GM12873 (cell line): ENCODE measurements around the gene CNPY1.
"Not testable (repeated sequence)": the region's sequence is repeated elsewhere in the genome, so short reads cannot be mapped to it uniquely, and the experiment has no call there.

Source experiments
- CTCF ChIP-seq: IDR thresholded peaks from 2 replicates; pipeline ENCODE4 v1.5.1; 2012; ENCODE audit warnings: low read depth, mild to moderate bottlenecking, moderate library complexity, low read length, control low read depth; ENCODE audit not compliant: insufficient read depth; ENCODE audit errors: missing control alignments

CNPY1 gene

DNA sequence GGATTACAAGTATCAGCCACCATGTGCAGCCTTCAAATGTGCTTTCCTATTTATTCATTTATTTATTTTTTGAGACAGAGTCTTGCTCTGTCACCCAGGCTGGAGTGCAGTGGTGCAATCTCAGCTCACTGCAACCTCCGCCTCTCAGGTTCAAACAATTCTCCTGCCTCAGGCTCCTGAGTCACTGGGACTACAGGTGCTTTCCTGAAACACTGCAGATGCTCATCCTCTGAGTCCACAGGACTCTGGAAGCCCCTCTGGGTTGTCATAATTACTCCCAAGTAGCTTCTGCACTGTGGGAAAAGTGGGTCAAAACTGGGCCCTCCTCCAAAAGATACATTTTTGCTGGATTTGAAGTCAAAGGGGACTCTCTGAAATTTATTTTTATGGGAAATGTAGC lies at the start of gene CNPY1:
TSS of gene CNPY1 (minus strand) at position 111 of the 400 bp plus-strand sequence. CDS start 630 bp downstream, outside the sequence.
- TF ChIP-seq CTCF = not testable (repeated sequence)

DNA sequence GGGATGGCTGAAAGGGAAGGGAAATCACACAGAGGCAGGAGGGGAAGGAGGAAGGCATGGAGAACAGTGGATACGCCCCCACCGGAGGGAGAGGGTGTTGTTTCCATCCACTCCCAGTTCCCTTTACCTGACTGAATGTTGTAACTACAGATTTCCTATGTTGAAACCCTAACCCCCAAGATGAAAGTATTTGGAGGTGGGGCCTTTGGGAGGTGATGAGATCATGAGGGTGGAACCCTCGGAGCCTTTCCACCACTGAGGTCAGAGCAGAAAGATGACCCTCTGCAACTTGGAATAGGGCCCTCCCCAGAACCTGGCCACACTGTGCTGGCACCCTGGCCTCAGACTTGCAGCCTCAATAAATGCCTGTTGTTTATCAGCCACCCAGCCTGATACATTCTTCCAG lies 48.6 kb upstream of the CNPY1 start:
- TF ChIP-seq CTCF = no peak

DNA sequence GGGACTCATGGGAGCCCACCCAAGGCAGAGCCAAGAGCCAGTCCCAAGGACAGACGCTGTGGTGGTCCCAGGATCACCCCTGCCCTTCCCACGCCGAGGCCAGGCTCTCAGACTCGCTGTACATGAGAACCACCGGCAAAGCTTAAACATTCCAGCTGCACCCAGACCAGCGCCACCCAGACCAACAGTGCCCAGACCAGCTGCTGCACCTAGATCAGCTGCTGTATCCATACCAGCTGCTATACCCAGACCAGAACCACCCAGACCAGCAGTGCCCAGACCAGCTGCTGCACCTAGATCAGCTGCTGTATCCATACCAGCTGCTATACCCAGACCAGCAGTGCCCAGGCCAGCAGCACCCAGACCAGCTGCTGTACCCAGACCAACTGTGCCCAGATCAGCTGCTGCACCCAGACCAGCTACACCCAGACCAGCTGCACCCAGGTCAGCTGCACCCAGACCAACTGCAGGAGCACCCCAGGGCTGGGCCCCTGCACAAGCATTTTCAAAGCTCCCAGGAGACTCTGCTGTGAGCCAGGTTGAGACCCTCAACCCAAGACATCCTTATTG lies 47.9 kb upstream of the CNPY1 start:
- TF ChIP-seq CTCF = no peak

GRCh38 chr7:155593461-155594162 lies 47.3 kb upstream of the CNPY1 start:
- TF ChIP-seq CTCF = no peak

DNA sequence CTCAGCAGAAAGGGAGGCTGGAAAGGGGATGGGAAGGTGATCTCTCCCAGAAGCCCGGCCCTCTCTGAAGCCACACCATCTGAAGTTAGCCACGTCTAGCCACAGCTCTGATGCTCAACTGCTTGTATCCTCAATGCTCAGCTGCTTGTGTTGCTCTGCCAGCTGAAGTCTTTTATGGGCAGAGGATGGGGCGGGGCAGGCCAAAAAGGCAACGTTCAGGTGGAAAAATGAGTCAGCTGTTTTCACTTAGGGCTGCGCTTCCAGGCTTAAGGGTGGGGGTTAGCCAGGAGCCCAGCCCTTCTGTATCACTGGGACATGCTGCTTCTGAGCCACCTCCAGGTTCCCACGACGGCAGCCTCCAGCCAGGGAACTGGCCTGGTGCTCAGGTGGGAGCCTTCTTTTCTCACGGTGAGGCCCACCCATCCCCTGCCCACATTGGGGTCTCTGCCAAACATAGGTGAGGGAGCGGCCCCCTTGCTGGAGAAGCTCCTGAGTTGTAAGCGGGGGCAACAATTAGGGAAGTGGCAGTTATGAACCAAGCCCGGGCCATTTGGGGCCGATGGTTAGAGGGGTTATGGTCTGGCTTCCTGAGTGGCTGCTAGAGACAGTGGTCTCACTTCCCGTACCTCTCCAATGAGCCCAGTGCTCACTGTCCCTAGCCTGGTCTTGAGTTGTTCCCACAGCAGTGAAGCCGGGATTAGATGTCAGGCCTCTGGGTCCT lies 44.9 kb upstream of the CNPY1 start:
- TF ChIP-seq CTCF = no peak

DNA sequence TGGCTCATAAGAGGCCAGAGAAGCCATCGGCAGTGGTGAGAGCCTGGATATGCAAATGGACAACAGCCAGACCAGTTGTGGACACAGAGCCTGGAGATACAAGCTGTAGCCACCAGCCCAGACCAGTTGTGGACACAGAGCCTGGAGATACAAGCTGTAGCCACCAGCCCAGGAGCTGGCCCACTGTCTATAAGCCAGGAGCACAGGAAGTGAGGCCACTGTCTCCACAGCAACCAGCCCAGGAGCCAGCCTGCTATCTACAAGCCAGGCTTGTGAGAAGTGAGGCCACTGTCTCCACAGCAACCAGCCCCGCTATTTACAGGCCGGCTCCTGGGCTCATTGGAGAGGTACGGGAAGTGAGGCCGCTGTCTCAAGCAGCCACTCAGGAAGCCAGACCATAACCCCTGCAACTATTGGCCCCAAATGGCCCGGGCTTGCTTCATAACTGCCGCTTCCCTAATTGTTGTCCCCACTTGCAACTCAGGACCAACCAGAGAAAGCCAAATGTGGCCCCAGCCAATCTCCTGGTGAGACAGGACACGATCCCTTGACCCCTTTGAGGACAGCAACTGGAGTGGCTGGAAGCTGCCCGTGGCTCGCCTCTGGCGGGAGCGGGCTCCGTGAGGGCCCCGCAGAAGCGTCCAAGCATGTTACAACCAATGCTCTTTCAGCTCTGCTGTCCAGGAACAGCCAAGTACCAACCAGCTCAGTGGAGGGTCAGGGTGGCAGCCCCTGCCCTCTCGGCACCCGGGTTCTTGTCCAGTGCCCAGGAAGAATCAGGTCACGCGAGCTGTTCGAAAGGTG lies 44.1 kb upstream of the CNPY1 start:
- TF ChIP-seq CTCF = no peak
